HCT116 (cell line): ENCODE results near the gene AUTS2.

Experiments
- EGR1 ChIP-seq: IDR thresholded peaks from 2 replicates; pipeline ENCODE4 v1.6.1; 2012; ENCODE audit warnings: low read depth
- EZH2 ChIP-seq: fragments of 200-600 bp; sonication (generic); IDR thresholded peaks from 2 replicates; pipeline ENCODE4 v1.6.1; 2017; ENCODE audit warnings: antibody characterized with exemption, mixed run types
- EZH2phosphoT487 ChIP-seq: fragments of 200-600 bp; IDR thresholded peaks from 2 replicates; pipeline ENCODE4 v1.6.1; 2018; ENCODE audit warnings: antibody characterized with exemption, borderline replicate concordance
- JUND ChIP-seq: IDR thresholded peaks from 2 replicates; pipeline ENCODE4 v1.6.1; 2012
- MAX ChIP-seq: IDR thresholded peaks from 2 replicates; pipeline ENCODE4 v1.6.1; 2012
- POLR2A ChIP-seq: IDR thresholded peaks from 2 replicates; pipeline ENCODE4 v1.7.0; 2011; ENCODE audit warnings: borderline replicate concordance; ENCODE audit not compliant: insufficient read depth, insufficient read length; ENCODE audit errors: extremely low read depth
- POLR2AphosphoS5 ChIP-seq: IDR thresholded peaks from 2 replicates; pipeline ENCODE4 v1.6.1; 2011; ENCODE audit warnings: mild to moderate bottlenecking, low read depth, low read length, moderate library complexity
- RAD21 ChIP-seq: IDR thresholded peaks from 2 replicates; pipeline ENCODE4 v1.6.1; 2012; ENCODE audit warnings: low read depth, mild to moderate bottlenecking
- REST ChIP-seq: IDR thresholded peaks from 2 replicates; pipeline ENCODE4 v1.6.1; 2012; ENCODE audit warnings: low read depth
- YY1 ChIP-seq: IDR thresholded peaks from 2 replicates; pipeline ENCODE4 v1.6.1; 2011; ENCODE audit warnings: low read length, low read depth, moderate library complexity, mild to moderate bottlenecking; ENCODE audit not compliant: insufficient replicate concordance; ENCODE audit errors: extremely low read depth
- ZNF274 ChIP-seq: fragments of 200-500 bp; sonication (Bioruptor generic); IDR thresholded peaks from 2 replicates; pipeline ENCODE4 v1.6.1; 2014; ENCODE audit warnings: mild to moderate bottlenecking, low read depth, low read length, inconsistent platforms
- TF ChIP-seq, protein P1 (sequence below), 3 experiments: fragments of 200-600 bp in 1 of 3; sonication (generic) in 1 of 3; IDR thresholded peaks in 2 of 3; conservative IDR thresholded peaks in 1 of 3; 2 replicates each; pipeline ENCODE4 v1.5.1; 2012 to 2017; ENCODE audit warnings: low read depth in 2 of 3, low read length in 2 of 3, antibody characterized with exemption in 1 of 3, borderline replicate concordance in 1 of 3, control low read depth in 1 of 3, mild to moderate bottlenecking in 1 of 3, mixed read lengths in 1 of 3, mixed run types in 1 of 3, moderate library complexity in 1 of 3; ENCODE audit not compliant: insufficient read depth in 1 of 3

DNA sequence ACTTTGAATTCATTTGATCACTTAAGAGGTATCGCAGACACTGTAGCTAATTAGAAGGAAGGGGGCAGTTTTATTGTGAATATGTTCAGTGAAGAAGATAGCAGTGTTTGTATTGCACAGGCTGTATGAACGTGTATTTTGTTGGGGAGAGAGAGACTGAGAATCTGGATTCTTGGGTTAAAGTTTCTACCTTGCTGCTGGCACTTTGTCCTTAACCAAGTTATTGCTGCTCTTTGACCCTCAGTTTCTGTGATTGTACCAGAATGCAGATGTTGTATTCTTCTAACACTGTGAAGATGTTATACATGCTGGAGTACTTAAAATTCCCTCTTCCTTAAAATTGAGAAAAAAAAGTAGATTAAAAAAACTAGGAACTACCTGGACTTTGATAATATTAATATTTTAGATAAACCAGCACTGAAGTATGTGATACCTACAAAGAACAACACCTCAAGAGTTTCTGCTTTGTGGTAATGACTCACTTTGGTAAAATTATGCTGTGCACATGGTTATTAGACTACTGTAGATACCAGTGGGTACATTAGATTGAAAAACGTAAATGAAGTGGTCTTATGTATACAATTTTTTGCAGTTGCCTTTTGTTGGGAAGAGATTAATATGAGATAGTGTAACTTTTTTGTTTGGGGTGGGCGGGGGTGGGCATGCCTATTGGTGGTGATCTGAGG is 321.3 kb downstream of the AUTS2 start:
- TF ChIP-seq RAD21 = no peak
- TF ChIP-seq, protein P1, sequence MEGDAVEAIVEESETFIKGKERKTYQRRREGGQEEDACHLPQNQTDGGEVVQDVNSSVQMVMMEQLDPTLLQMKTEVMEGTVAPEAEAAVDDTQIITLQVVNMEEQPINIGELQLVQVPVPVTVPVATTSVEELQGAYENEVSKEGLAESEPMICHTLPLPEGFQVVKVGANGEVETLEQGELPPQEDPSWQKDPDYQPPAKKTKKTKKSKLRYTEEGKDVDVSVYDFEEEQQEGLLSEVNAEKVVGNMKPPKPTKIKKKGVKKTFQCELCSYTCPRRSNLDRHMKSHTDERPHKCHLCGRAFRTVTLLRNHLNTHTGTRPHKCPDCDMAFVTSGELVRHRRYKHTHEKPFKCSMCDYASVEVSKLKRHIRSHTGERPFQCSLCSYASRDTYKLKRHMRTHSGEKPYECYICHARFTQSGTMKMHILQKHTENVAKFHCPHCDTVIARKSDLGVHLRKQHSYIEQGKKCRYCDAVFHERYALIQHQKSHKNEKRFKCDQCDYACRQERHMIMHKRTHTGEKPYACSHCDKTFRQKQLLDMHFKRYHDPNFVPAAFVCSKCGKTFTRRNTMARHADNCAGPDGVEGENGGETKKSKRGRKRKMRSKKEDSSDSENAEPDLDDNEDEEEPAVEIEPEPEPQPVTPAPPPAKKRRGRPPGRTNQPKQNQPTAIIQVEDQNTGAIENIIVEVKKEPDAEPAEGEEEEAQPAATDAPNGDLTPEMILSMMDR (IDR thresholded peaks at IDR 0.05 in 2 of 3, conservative IDR thresholded peaks at IDR 0.05 in 1 of 3; ENCODE audit: borderline replicate concordance in 1 of 3, insufficient read depth in 1 of 3, low read depth in 2 of 3, low read length in 2 of 3) = no peak
- no peak for TF ChIP-seq POLR2AphosphoS5
- TF ChIP-seq POLR2A = no peak
- no peak for TF ChIP-seq EGR1
- no peak for TF ChIP-seq ZNF274
- TF ChIP-seq JUND = no peak
- no peak for TF ChIP-seq MAX
- TF ChIP-seq REST = no peak
- TF ChIP-seq EZH2 = no peak
- no peak for TF ChIP-seq EZH2phosphoT487
- no peak for TF ChIP-seq YY1
